HUES48 (cell line): ENCODE results near the gene AIG1.

Source experiments
- H3K27ac ChIP-seq: one replicate; pipeline ENCODE4 v1.7.0; 2013; ENCODE audit warnings: low read depth, low read length, inconsistent platforms
- H3K27me3 ChIP-seq: 2 replicates; pipeline ENCODE4 v1.6.1; 2013; ENCODE audit warnings: mild to moderate bottlenecking, low read length; ENCODE audit not compliant: control insufficient read depth, insufficient read depth
- H3K36me3 ChIP-seq: 2 replicates; pipeline ENCODE4 v1.6.1; 2013; ENCODE audit warnings: low read length; ENCODE audit not compliant: control insufficient read depth, insufficient read depth
- H3K4me1 ChIP-seq: 2 replicates; pipeline ENCODE4 v1.6.1; 2013; ENCODE audit warnings: mild to moderate bottlenecking, low read length; ENCODE audit not compliant: control insufficient read depth, insufficient read depth
- H3K4me3 ChIP-seq: 2 replicates; pipeline ENCODE4 v1.5.1; 2013; ENCODE audit warnings: mild to moderate bottlenecking, low read depth, low read length
- H3K9ac ChIP-seq: 2 replicates; pipeline ENCODE4 v1.6.1; 2013; ENCODE audit warnings: mild to moderate bottlenecking, low read depth, low read length, moderate library complexity
- H3K9me3 ChIP-seq: 2 replicates; pipeline ENCODE4 v1.6.1; 2013; ENCODE audit warnings: low read length; ENCODE audit not compliant: control insufficient read depth, insufficient read depth

The AIG1 gene

DNA sequence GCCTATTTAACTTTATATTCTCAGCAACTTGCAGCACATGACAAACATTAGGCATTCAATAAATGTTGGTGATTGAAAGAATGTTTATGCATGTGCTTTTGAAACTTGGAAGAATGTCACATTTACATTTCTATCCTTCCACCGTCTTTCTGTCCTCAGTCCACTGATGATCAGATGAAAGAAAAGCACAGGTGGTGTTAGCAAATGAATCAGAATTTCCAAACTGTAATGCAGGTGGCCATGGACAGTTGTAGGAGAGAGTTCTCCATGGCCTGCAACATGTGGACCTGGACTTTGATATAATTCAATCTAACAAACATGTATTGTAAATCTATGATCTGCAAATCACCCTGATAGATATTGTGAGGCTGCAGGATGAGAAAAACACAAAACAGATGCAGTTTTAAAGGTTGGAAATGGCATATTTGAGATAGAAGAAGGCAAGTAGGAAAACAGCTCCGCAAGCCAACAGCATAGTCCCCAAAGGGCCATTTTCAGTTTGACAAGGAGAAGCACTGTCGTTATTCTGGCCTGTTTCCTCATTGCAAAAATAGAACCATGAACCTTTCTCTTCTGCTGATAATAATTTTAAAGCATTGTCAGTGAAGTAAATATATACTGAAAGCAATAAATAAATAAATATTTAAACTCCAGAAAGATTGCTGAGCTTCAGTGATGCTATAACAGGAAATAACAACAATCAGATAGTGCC lies 119.4 kb downstream of the AIG1 start:
- no peaks in the 10 kb centered on the region for H3K27me3 ChIP-seq
- H3K4me1 ChIP-seq: no peaks in the 10 kb centered on the region
- no peak overlapping the region for H3K9ac ChIP-seq
- no peak overlapping the region for H3K4me3 ChIP-seq
- H3K36me3 ChIP-seq: 0 out of 2 replicates have a peak, but pooled peaks cover 10% of the 10 kb centered on the region
- H3K9me3 ChIP-seq: peaks cover 3% of the 10 kb centered on the region; the same call in 1 of the 2 replicates
- no peak overlapping the region for H3K27ac ChIP-seq

GRCh38 chr6:143180826-143181225 lies 120.1 kb downstream of the AIG1 start:
- no peak overlapping the region for H3K27ac ChIP-seq
- H3K9me3 ChIP-seq: no peaks in the 10 kb centered on the region
- peaks cover 14% of the 10 kb centered on the region; the same call in 1 of the 2 replicates for H3K36me3 ChIP-seq
- H3K4me1 ChIP-seq: no peaks in the 10 kb centered on the region
- H3K4me3 ChIP-seq: no peak overlapping the region
- no peaks in the 10 kb centered on the region for H3K27me3 ChIP-seq
- H3K9ac ChIP-seq: no peak overlapping the region

GRCh38 chr6:143183666-143184065 lies 123.0 kb downstream of the AIG1 start:
- Histone ChIP-seq H3K9me3 (no peaks in the 10 kb centered on the region), H3K27ac (no peak overlapping the region), H3K4me1 (no peaks in the 10 kb centered on the region), H3K4me3 (no peak overlapping the region), H3K36me3 (peaks cover 26% of the 10 kb centered on the region), H3K27me3 (no peaks in the 10 kb centered on the region), H3K9ac (no peak overlapping the region)

DNA sequence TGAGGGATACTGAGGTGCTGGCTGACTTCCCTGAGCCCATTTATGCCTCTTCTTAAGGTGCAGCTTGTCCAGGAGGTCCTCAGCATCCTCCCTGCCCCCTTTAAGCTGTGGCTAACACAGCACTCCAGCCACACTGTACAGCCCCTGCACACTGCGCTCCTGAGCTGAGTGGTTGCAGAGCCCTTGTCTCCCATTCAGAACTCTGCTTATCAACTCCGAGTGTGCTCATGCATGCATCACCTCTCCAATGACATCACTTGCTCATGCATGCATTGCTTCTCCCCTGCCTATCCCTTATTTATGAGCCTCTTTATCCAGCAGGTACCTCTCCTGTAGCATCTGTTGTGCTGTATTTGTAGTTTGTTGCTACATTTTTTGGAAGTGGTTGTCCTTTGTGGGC lies 124.6 kb downstream of the AIG1 start:
- Histone ChIP-seq H3K9me3 (no peaks in the 10 kb centered on the region), H3K4me3 (no peak overlapping the region), H3K27me3 (no peaks in the 10 kb centered on the region), H3K9ac (no peak overlapping the region), H3K27ac (no peak overlapping the region), H3K36me3 (peaks cover 27% of the 10 kb centered on the region), H3K4me1 (no peaks in the 10 kb centered on the region)

- Histone ChIP-seq H3K27ac (no peak overlapping the region), H3K27me3 (no peaks in the 10 kb centered on the region), H3K9ac (no peak overlapping the region), H3K9me3 (no peaks in the 10 kb centered on the region), H3K4me1 (no peaks in the 10 kb centered on the region), H3K4me3 (no peak overlapping the region), H3K36me3 (peaks cover 34% of the 10 kb centered on the region)
Observed at GRCh38 chr6:143187238-143187923, 126.7 kb downstream of the AIG1 start.

GRCh38 chr6:143188292-143188691 lies 127.6 kb downstream of the AIG1 start:
- Histone ChIP-seq H3K36me3 (peaks cover 34% of the 10 kb centered on the region), H3K27ac (no peak overlapping the region), H3K4me3 (no peak overlapping the region), H3K9ac (no peak overlapping the region), H3K9me3 (no peaks in the 10 kb centered on the region), H3K4me1 (no peaks in the 10 kb centered on the region), H3K27me3 (no peaks in the 10 kb centered on the region)

- Histone ChIP-seq H3K27me3 (no peaks in the 10 kb centered on the region), H3K4me3 (no peak overlapping the region), H3K36me3 (peaks cover 26% of the 10 kb centered on the region), H3K27ac (no peak overlapping the region), H3K4me1 (no peaks in the 10 kb centered on the region), H3K9me3 (no peaks in the 10 kb centered on the region), H3K9ac (no peak overlapping the region)
Observed at GRCh38 chr6:143191361-143191760, 130.7 kb downstream of the AIG1 start.

DNA sequence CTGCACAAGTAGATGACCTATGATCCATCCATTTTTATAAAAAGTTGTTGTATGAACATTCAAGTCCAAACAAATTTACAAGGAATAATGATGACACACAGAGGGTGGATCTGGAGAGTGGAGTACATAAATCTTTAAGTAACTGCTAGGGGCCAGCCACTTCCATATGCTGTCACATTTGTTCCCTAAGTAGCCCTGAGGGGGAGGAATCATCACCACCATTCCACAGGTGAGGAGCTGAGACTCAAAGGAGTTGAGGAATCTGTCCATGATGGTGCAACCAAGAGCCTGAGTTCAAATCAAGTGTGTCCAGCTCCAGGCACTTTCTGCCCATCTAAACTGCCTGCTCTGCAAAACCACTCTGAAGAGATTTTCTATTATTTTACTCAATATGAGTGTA lies 132.1 kb downstream of the AIG1 start:
- Histone ChIP-seq H3K36me3 (peaks cover 18% of the 10 kb centered on the region), H3K4me1 (no peaks in the 10 kb centered on the region), H3K4me3 (no peak overlapping the region), H3K27me3 (no peaks in the 10 kb centered on the region), H3K9me3 (no peaks in the 10 kb centered on the region), H3K9ac (no peak overlapping the region), H3K27ac (no peak overlapping the region)

DNA sequence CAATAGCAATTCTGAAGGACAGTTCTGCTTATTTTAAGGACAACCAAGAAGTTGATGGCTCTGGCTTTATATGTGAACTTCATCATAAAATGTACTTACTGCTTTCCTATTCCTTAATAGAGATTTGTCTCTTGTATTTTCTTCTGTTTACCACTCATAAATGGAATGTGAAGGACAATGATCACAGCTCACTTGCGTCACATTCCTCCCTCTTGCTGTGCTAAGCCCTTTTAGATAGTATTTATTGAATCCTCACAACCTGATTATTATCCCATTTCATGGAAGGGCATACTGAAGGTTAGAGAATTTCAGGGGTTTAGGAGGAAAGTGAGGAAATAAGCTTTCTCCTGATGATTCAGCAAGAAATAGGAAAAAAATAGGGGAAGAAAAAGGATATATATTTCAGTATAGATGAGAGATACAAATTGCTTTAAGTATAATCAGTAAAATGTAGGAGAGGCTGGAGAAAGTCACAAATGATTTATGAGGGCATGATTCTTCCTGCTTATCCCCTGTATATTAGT lies 132.9 kb downstream of the AIG1 start:
- H3K27me3 ChIP-seq: no peaks in the 10 kb centered on the region
- no peak overlapping the region for H3K9ac ChIP-seq
- no peak overlapping the region for H3K4me3 ChIP-seq

GRCh38 chr6:143194095-143194589 lies 133.5 kb downstream of the AIG1 start:
- no peaks in the 10 kb centered on the region for H3K4me1 ChIP-seq
- no peak overlapping the region for H3K4me3 ChIP-seq
- H3K27me3 ChIP-seq: no peaks in the 10 kb centered on the region
- no peak overlapping the region for H3K9ac ChIP-seq
- H3K9me3 ChIP-seq: no peaks in the 10 kb centered on the region
- H3K27ac ChIP-seq: no peak overlapping the region
- H3K36me3 ChIP-seq: peaks cover 12% of the 10 kb centered on the region

More for the DNA sequence above, 132.9 kb downstream of the AIG1 start:
- H3K27ac ChIP-seq: no peak overlapping the region
- no peaks in the 10 kb centered on the region for H3K4me1 ChIP-seq
- H3K9me3 ChIP-seq: no peaks in the 10 kb centered on the region
- H3K36me3 ChIP-seq: peaks cover 12% of the 10 kb centered on the region

- Histone ChIP-seq H3K9me3 (no peaks in the 10 kb centered on the region), H3K9ac (no peak overlapping the region), H3K36me3 (peaks cover 6% of the 10 kb centered on the region), H3K27ac (no peak overlapping the region), H3K27me3 (no peaks in the 10 kb centered on the region), H3K4me3 (no peak overlapping the region), H3K4me1 (no peaks in the 10 kb centered on the region)
Observed at GRCh38 chr6:143195349-143195845, 134.7 kb downstream of the AIG1 start.
